Tibial nerve (tissue), 4 donors: ENCODE data around the gene ZBTB2. TPM values are rescaled to one million over a fixed set of nuclear protein-coding genes. Genes with fewer than 3 reads are reported as not detected.

Experiments
- DNase-seq, 2 donors: peaks; one replicate each; pipeline ENCODE4 v3.0.0-alpha.2; 2019; ENCODE audit warnings: low spot score in 2 of 2
- H3K27ac ChIP-seq, 4 donors: fragments of 200-600 bp; sonication (generic) in 3 of 4; one replicate each; pipeline ENCODE4 v1.5.1; 2017 to 2019; ENCODE audit warnings: mild to moderate bottlenecking in 1 of 4
- H3K27me3 ChIP-seq, 2 donors: fragments of 200-600 bp; sonication (generic) in 1 of 2; one replicate each; pipeline versions ENCODE4 v1.5.1 to v1.6.0; 2017 to 2019
- H3K36me3 ChIP-seq, 3 donors: fragments of 200-600 bp; sonication (generic); one replicate each; pipeline ENCODE4 v1.5.1; 2018 to 2019
- H3K4me1 ChIP-seq, 4 donors: fragments of 200-600 bp; sonication (generic) in 3 of 4; one replicate each; pipeline ENCODE4 v1.5.1; 2017 to 2019
- H3K4me3 ChIP-seq, 4 donors: fragments of 200-600 bp; sonication (generic) in 3 of 4; one replicate each; pipeline ENCODE4 v1.5.1; 2017 to 2019; ENCODE audit warnings: mild to moderate bottlenecking in 1 of 4, moderate library complexity in 1 of 4
- H3K9me3 ChIP-seq, 4 donors: fragments of 200-600 bp; sonication (generic) in 3 of 4; one replicate each; pipeline ENCODE4 v1.5.1; 2017 to 2019
- EP300 ChIP-seq, 2 donors: sonication (generic); formaldehyde crosslinking; IDR thresholded peaks; one replicate each; pipeline ENCODE4 v1.6.1; 2017; ENCODE audit warnings: antibody characterized with exemption in 2 of 2, mild to moderate bottlenecking in 1 of 2
- POLR2A ChIP-seq, 2 donors: fragments of 450-650 bp; IDR thresholded peaks; one replicate each; pipeline ENCODE4 v1.6.1; 2017; ENCODE audit warnings: antibody characterized with exemption in 2 of 2, mild to moderate bottlenecking in 2 of 2, moderate library complexity in 2 of 2
- WGBS, 2 donors: methylation state at CpG; one replicate each; pipeline ENCODE4 v1.1.5; 2018; 5-methylcytosine and 5-hydroxymethylcytosine counted together
- total RNA-seq, 4 donors: library from RNA; depleted of rRNA; stranded (reverse); fragments of >200 nt; gene quantifications; one replicate each; pipeline ENCODE4 v1.1.0, GENCODE V29; 2016
- TF ChIP-seq, protein P1 (sequence below), 5 experiments: fragments of 200-600 bp in 3 of 5; fragments of 450-650 bp in 2 of 5; sonication (generic) in 3 of 5; IDR thresholded peaks; one replicate each; pipeline ENCODE4 v1.5.1; 2016 to 2019; ENCODE audit warnings: antibody characterized with exemption in 5 of 5, mild to moderate bottlenecking in 3 of 5, moderate library complexity in 2 of 5

ZBTB2 gene
- total RNA-seq, 4 donors from 2014 or later: 5.7 to 13.8 (median 10.2) TPM

DNA sequence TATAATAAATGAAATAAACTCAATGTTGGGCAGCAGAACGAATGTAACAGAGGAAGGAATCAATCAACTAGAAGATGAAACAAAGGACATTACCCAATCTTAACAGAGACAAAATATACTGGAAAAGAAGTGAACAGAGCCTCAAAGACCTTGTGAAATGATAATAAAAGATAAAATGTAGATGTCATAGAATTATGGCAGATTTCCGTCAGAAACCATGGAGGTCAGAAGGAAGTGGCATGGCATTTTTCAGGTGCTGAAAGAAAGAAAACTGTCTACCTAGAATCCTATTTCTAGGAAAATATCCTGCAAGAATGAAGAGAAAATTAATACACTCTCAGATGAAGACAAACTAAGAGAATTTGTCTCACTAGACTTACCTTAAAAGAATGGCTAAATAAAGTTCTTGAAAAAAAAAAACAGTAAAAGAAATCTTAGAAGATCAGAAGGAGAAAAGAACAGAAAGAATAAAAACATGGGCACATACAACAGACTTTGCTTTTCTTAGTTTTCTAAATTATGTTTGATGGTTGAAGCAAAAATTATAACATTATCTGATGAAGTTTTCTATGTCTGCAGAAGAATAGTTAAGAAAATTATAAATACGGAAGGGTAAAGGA lies 23.4 kb upstream of the ZBTB2 start:
- Histone ChIP-seq H3K27ac (no peak overlapping the region), H3K9me3 (no peaks in the 10 kb centered on the region), H3K4me3 (no peak overlapping the region), H3K4me1 (no peaks in the 10 kb centered on the region), H3K27me3 (no peaks in the 10 kb centered on the region), H3K36me3 (peaks cover 0 to 86% (median 0%) of the 10 kb centered on the region in 3 donors)
- no peak for DNase-seq
- 92 to 96% methylated on average over 3 of the region's 3 CpGs for WGBS, 2 donors
- TF ChIP-seq EP300 (IDR thresholded peaks at IDR 0.05): no peak
- TF ChIP-seq, protein P1, sequence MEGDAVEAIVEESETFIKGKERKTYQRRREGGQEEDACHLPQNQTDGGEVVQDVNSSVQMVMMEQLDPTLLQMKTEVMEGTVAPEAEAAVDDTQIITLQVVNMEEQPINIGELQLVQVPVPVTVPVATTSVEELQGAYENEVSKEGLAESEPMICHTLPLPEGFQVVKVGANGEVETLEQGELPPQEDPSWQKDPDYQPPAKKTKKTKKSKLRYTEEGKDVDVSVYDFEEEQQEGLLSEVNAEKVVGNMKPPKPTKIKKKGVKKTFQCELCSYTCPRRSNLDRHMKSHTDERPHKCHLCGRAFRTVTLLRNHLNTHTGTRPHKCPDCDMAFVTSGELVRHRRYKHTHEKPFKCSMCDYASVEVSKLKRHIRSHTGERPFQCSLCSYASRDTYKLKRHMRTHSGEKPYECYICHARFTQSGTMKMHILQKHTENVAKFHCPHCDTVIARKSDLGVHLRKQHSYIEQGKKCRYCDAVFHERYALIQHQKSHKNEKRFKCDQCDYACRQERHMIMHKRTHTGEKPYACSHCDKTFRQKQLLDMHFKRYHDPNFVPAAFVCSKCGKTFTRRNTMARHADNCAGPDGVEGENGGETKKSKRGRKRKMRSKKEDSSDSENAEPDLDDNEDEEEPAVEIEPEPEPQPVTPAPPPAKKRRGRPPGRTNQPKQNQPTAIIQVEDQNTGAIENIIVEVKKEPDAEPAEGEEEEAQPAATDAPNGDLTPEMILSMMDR (IDR thresholded peaks at IDR 0.05): no peak
- no peak for TF ChIP-seq POLR2A (IDR thresholded peaks at IDR 0.05)

DNA sequence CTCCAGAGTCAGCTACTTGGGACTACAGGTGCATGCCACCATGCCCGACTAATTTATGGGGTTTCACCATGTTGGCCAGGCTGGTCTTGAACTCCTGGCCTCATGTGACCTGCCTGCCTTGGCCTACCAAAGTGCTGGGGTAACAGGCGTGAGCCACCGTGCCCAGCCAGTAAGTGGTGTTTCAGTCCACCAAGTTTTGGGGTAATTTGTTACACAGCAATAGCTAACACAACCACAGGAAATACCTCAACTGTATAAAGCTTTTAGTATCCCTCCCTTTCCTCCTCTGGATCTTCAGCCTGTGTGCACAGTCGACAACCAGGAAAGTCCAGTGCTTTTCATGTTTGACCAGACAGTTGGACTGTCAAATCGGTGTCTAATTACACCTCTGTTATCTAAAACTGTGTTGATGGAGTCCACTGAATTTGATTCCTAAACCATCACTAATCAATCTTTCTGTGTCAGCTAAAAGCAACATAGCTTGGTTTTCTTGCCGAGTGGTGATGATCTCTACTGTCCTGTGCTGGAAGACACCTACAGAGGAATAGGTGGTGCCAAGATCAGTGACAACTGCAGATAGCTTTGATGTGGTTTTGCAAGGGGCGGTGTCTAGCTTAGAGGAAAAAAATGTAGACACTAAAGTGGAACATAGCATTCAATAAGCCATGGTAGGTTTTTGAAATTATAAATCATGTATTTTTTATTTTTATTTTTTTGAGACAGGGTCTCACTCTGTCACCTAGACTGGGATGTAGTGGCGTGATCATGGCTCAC lies 22.2 kb upstream of the ZBTB2 start:
- TF ChIP-seq EP300 (IDR thresholded peaks at IDR 0.05) (no peak), POLR2A (IDR thresholded peaks at IDR 0.05) (no peak)
- TF ChIP-seq, protein P1 (IDR thresholded peaks at IDR 0.05): no peak
- 95 to 99% methylated on average over 8 of the region's 8 CpGs for WGBS, 2 donors

DNA sequence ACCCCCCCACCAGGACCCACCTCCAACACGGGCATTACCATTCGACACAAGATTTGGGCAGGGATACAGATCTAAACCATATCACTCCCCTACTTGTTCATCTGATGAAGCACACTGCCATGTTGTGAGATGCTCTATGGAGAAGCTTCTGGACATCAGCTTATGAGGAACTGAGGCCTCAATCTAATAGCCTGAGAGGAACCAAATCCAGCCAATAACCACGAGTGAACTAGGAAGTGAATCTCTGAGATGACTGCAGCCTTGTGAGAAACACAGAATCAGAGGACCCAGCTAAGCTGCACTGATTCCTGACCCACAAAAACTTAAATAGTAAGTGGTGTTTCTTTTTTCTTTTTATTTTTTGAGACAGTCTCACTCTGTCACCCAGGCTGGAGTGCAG lies 21.6 kb upstream of the ZBTB2 start:
- no peak overlapping the region for H3K4me3 ChIP-seq
- H3K36me3 ChIP-seq: peaks cover 0 to 79% (median 0%) of the 10 kb centered on the region in 3 donors
- no peaks in the 10 kb centered on the region for H3K4me1 ChIP-seq
- WGBS, 2 donors: 88 to 89% methylated on average over 3 of the region's 3 CpGs
- no peaks in the 10 kb centered on the region for H3K9me3 ChIP-seq
- H3K27me3 ChIP-seq: no peaks in the 10 kb centered on the region
- TF ChIP-seq EP300 (IDR thresholded peaks at IDR 0.05) (no peak), POLR2A (IDR thresholded peaks at IDR 0.05) (no peak)
- TF ChIP-seq, protein P1 (IDR thresholded peaks at IDR 0.05): no peak
- no peak for DNase-seq
- no peak overlapping the region for H3K27ac ChIP-seq

More for the DNA sequence above, 22.2 kb upstream of the ZBTB2 start:
- no peak overlapping the region for H3K27ac ChIP-seq
- H3K36me3 ChIP-seq: peaks cover 0 to 81% (median 0%) of the 10 kb centered on the region in 3 donors
- no peak overlapping the region for H3K4me3 ChIP-seq
- DNase-seq: no peak
- H3K27me3 ChIP-seq: no peaks in the 10 kb centered on the region
- H3K4me1 ChIP-seq: no peaks in the 10 kb centered on the region
- H3K9me3 ChIP-seq: no peaks in the 10 kb centered on the region

DNA sequence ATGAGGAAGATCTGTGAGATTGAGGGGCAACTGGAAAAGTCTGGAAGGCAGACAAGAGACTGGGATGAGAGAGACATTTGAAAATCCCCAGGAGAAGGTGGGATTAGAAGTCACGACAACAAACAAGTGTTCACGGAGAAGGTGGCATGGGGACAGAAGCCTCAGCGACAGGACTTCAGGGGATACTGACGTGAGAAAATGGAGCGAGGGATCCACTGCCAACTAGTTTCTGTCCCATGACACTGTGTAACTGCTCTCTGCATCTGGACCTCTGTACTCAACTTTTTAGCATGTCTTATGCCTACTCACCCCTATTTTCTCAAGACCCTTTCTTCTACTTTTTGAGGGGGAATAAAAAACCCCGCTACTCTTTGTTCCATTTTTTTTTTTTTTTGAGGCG lies 18.3 kb upstream of the ZBTB2 start:
- H3K4me3 ChIP-seq: no peak overlapping the region
- H3K4me1 ChIP-seq: no peaks in the 10 kb centered on the region
- no peaks in the 10 kb centered on the region for H3K27me3 ChIP-seq
- 86 to 92% methylated on average over 7 of the region's 7 CpGs for WGBS, 2 donors
- H3K36me3 ChIP-seq: peaks cover 0 to 69% (median 0%) of the 10 kb centered on the region in 3 donors
- TF ChIP-seq, protein P1 (IDR thresholded peaks at IDR 0.05): no peak
- TF ChIP-seq EP300 (IDR thresholded peaks at IDR 0.05) (no peak), POLR2A (IDR thresholded peaks at IDR 0.05) (no peak)
- H3K27ac ChIP-seq: no peak overlapping the region
- H3K9me3 ChIP-seq: no peaks in the 10 kb centered on the region
- no peak for DNase-seq

DNA sequence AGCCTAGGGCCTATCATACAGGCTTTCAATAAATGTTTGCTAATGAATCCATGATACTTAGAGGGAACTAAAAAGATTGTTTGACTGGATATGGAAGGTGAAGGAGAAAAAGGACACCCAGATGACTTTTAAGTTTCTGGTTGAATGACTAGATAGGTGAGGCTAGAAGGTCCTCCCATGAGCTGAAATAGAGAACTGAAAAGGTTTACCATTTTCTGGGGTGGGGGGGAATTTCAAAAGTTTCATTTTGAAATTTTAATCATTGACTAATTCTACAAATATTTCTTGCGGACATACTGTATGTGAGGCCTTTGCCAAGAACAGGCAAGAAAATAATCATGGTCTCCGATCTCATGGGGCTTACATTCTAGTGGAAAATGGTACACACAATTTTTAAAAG lies 17.9 kb upstream of the ZBTB2 start:
- DNase-seq: no peak
- 82 to 89% methylated on average over 2 of the region's 2 CpGs for WGBS, 2 donors

More for the DNA sequence above, 17.9 kb upstream of the ZBTB2 start:
- Histone ChIP-seq H3K4me3 (no peak overlapping the region), H3K9me3 (no peaks in the 10 kb centered on the region), H3K36me3 (peaks cover 0 to 69% (median 0%) of the 10 kb centered on the region in 3 donors), H3K27me3 (no peaks in the 10 kb centered on the region), H3K27ac (no peak overlapping the region), H3K4me1 (no peaks in the 10 kb centered on the region)
- TF ChIP-seq, protein P1 (IDR thresholded peaks at IDR 0.05): no peak
- TF ChIP-seq EP300 (IDR thresholded peaks at IDR 0.05) (no peak), POLR2A (IDR thresholded peaks at IDR 0.05) (no peak)
